SK-N-SH (cell line): ENCODE results near the gene CDH12. TPM values are rescaled to one million over a fixed set of nuclear protein-coding genes. Genes with fewer than 3 reads are reported as not detected.

ENCODE experiments used
- CTCF ChIA-PET: fragments of 300-600, 350-600 bp; formaldehyde crosslinking; extraction: SDS; loops from one replicate; lab custom pipeline; 2021; lab: Yijun Ruan, JAX
- POLR2A ChIA-PET: fragments of 350-600 bp; sonication (Branson Sonifier 250); formaldehyde crosslinking; extraction: SDS; loops from one replicate; lab custom pipeline; 2020; ENCODE audit warnings: antibody characterized with exemption, inconsistent platforms; lab: Yijun Ruan, JAX
- DNase-seq: peaks from one replicate; pipeline ENCODE4 v3.0.0; 2012
- H2AFZ ChIP-seq: fragments of 200-600 bp; sonication (generic); 2 replicates; pipeline ENCODE4 v1.8.1; 2016; ENCODE audit warnings: antibody characterized with exemption, mild to moderate bottlenecking, low read depth
- H3F3A ChIP-seq: fragments of 200-600 bp; sonication (generic); replicated peaks from 2 replicates; pipeline ENCODE3; 2016; ENCODE audit warnings: antibody characterized with exemption, mild to moderate bottlenecking; ENCODE audit not compliant: insufficient read depth
- H3K27ac ChIP-seq, 2 experiments: fragments of 200-500 bp in 1 of 2; fragments of 200-600 bp in 1 of 2; sonication (Bioruptor generic) in 1 of 2; sonication (generic), shearing (Covaris generic) in 1 of 2; 2 replicates each; pipeline versions ENCODE4 v1.5.1 to v1.6.1; 2014 to 2016; ENCODE audit warnings: low read depth in 2 of 2, inconsistent platforms in 1 of 2, low read length in 1 of 2, mild to moderate bottlenecking in 1 of 2, mixed read lengths in 1 of 2
- H3K27me3 ChIP-seq: fragments of 200-600 bp; sonication (generic), shearing (Covaris generic); 2 replicates; pipeline ENCODE4 v1.6.1; 2016; ENCODE audit warnings: mixed run types; ENCODE audit not compliant: insufficient read depth
- H3K36me3 ChIP-seq, 2 experiments: fragments of 200-500 bp in 1 of 2; fragments of 200-600 bp in 1 of 2; sonication (Bioruptor generic) in 1 of 2; sonication (generic) in 1 of 2; replicated peaks in 1 of 2; 2 replicates each; pipeline versions ENCODE3 to v1.5.1; 2014 to 2016; ENCODE audit warnings: low read length in 1 of 2, mild to moderate bottlenecking in 1 of 2; ENCODE audit not compliant: insufficient read depth in 2 of 2, control insufficient read depth in 1 of 2
- H3K4me1 ChIP-seq, 2 experiments: fragments of 200-500 bp in 1 of 2; fragments of 200-600 bp in 1 of 2; sonication (Bioruptor generic) in 1 of 2; sonication (generic), shearing (Covaris generic) in 1 of 2; 2 replicates each; pipeline versions ENCODE4 v1.5.1 to v1.6.1; 2014 to 2016; ENCODE audit warnings: low read depth in 1 of 2, low read length in 1 of 2, mixed run types in 1 of 2; ENCODE audit not compliant: insufficient read depth in 2 of 2, control insufficient read depth in 1 of 2
- H3K4me2 ChIP-seq: fragments of 200-600 bp; sonication (generic), shearing (Covaris generic); 2 replicates; pipeline ENCODE4 v1.6.1; 2017; ENCODE audit warnings: mixed run types
- H3K4me3 ChIP-seq, 2 experiments: fragments of 200-500 bp in 1 of 2; fragments of 200-600 bp in 1 of 2; sonication (Bioruptor generic) in 1 of 2; sonication (generic), shearing (Covaris generic) in 1 of 2; 2 replicates each; pipeline versions ENCODE4 v1.5.1 to v1.8.1; 2014 to 2016; ENCODE audit warnings: low read depth in 2 of 2, inconsistent platforms in 1 of 2, low read length in 1 of 2, mild to moderate bottlenecking in 1 of 2, mixed read lengths in 1 of 2, moderate library complexity in 1 of 2
- H3K79me2 ChIP-seq: fragments of 200-600 bp; sonication (generic); 2 replicates; pipeline ENCODE4 v1.8.1; 2017; ENCODE audit warnings: mild to moderate bottlenecking; ENCODE audit not compliant: insufficient read depth
- H3K9ac ChIP-seq: fragments of 200-600 bp; sonication (generic); 2 replicates; pipeline ENCODE4 v1.6.1; 2017; ENCODE audit warnings: mixed run types
- H3K9me2 ChIP-seq: fragments of 200-600 bp; sonication (generic); 2 replicates; pipeline ENCODE4 v1.6.1; 2017; ENCODE audit warnings: mixed run types
- H3K9me3 ChIP-seq: fragments of 200-600 bp; sonication (generic); 2 replicates; pipeline ENCODE4 v1.6.1; 2017; ENCODE audit warnings: mixed run types, mild to moderate bottlenecking, moderate library complexity
- H4K20me1 ChIP-seq: fragments of 200-600 bp; sonication (generic); 2 replicates; pipeline ENCODE4 v1.6.1; 2017; ENCODE audit warnings: mild to moderate bottlenecking, mixed run types; ENCODE audit not compliant: insufficient read depth
- ELF1 ChIP-seq: IDR thresholded peaks from 2 replicates; pipeline ENCODE4 v1.4.0; 2012
- EP300 ChIP-seq, 2 experiments: IDR thresholded peaks; 2 replicates each; pipeline versions ENCODE4 v1.4.0 to v1.6.1; 2012; ENCODE audit warnings: borderline replicate concordance in 1 of 2, low read depth in 1 of 2, low read length in 1 of 2
- EZH2phosphoT487 ChIP-seq: fragments of 200-600 bp; sonication (generic); IDR thresholded peaks from 2 replicates; pipeline ENCODE4 v1.6.1; 2017; ENCODE audit warnings: low read depth, mixed run types, mild to moderate bottlenecking, antibody characterized with exemption, moderate library complexity, borderline replicate concordance
- FOSL2 ChIP-seq: IDR thresholded peaks from 2 replicates; pipeline ENCODE4 v1.4.0; 2012; ENCODE audit warnings: low read depth, mild to moderate bottlenecking, moderate library complexity, borderline replicate concordance
- FOXJ3 ChIP-seq: sonication (generic); formaldehyde crosslinking; IDR thresholded peaks from 2 replicates; pipeline ENCODE4 v1.5.1; 2020; ENCODE audit warnings: mild to moderate bottlenecking, missing genetic modification reagents
- GATA2 ChIP-seq: sonication (generic); formaldehyde crosslinking; IDR thresholded peaks from 2 replicates; pipeline ENCODE4 v1.5.0; 2020; ENCODE audit warnings: mild to moderate bottlenecking, missing genetic modification reagents
- JUND ChIP-seq: IDR thresholded peaks from 2 replicates; pipeline ENCODE4 v1.4.0; 2012
- MEF2A ChIP-seq: IDR thresholded peaks from 2 replicates; pipeline ENCODE4 v1.4.0; 2012; ENCODE audit warnings: low read depth, borderline replicate concordance
- NFIC ChIP-seq: IDR thresholded peaks from 2 replicates; pipeline ENCODE4 v1.4.0; 2012; ENCODE audit warnings: borderline replicate concordance
- PBX3 ChIP-seq: IDR thresholded peaks from 2 replicates; pipeline ENCODE4; 2012
- POLR2AphosphoS5 ChIP-seq: IDR thresholded peaks from 2 replicates; pipeline ENCODE4 v1.6.1; 2012; ENCODE audit warnings: low read depth, low read length
- RCOR1 ChIP-seq: fragments of 150-350 bp; IDR thresholded peaks from 2 replicates; pipeline ENCODE4 v1.6.1; 2017; ENCODE audit warnings: antibody characterized with exemption, low read length
- RFX5 ChIP-seq: IDR thresholded peaks from 2 replicates; pipeline ENCODE4 v1.6.1; 2012; ENCODE audit warnings: mild to moderate bottlenecking, improper control_type of control experiment, low read length
- SIN3A ChIP-seq: IDR thresholded peaks from 2 replicates; pipeline ENCODE4 v1.6.1; 2012; ENCODE audit warnings: low read depth, mild to moderate bottlenecking, low read length, moderate library complexity, borderline replicate concordance
- TAF1 ChIP-seq: IDR thresholded peaks from 2 replicates; pipeline ENCODE4 v1.6.1; 2012; ENCODE audit warnings: low read depth, mild to moderate bottlenecking, low read length, moderate library complexity, borderline replicate concordance
- YY1 ChIP-seq: IDR thresholded peaks from 2 replicates; pipeline ENCODE4 v1.4.0; 2012; ENCODE audit warnings: low read depth, mild to moderate bottlenecking
- WGBS: methylation state at CpG from one replicate; pipeline ENCODE4 v1.1.6; 2017; ENCODE audit warnings: low lambda C conversion rate; 5-methylcytosine and 5-hydroxymethylcytosine counted together
- polyA plus RNA-seq, 3 experiments: library from polyadenylated mRNA; depleted of rRNA; stranded (reverse); fragments of >200 nt; gene quantifications; 2 replicates each; pipeline ENCODE4 v1.2.3, GENCODE V29; 2012
- TF ChIP-seq, protein P1 (sequence below): fragments of 150-350 bp; IDR thresholded peaks from 2 replicates; pipeline ENCODE4 v1.6.1; 2017; ENCODE audit warnings: antibody characterized with exemption, low read length, low read depth, borderline replicate concordance
- TF ChIP-seq, protein P2 (sequence below): fragments of 150-350 bp; IDR thresholded peaks from 2 replicates; pipeline ENCODE4 v1.6.1; 2016; ENCODE audit warnings: mild to moderate bottlenecking, low read depth, low read length
- TF ChIP-seq, protein P3 (sequence below): IDR thresholded peaks from 2 replicates; pipeline ENCODE4 v1.4.0; 2012; ENCODE audit warnings: low read depth
- TF ChIP-seq, protein P4 (sequence below): fragments of 200-600 bp; sonication (generic); IDR thresholded peaks from 2 replicates; pipeline ENCODE4 v1.6.1; 2017; ENCODE audit warnings: antibody characterized with exemption, mild to moderate bottlenecking, moderate library complexity

CDH12 gene
- polyA plus RNA-seq, 1 of the 3 experiments (the other 2 are of a cell fraction), result not detected

GRCh38 chr5:22662391-22662790 lies 190.8 kb downstream of the CDH12 start:
- H3K4me1 ChIP-seq, result no peaks in the 10 kb centered on the region
- no peak overlapping the region for H2AFZ ChIP-seq
- ChIA-PET POLR2A (no interaction called here), CTCF (interaction anchor here (0.6 kb wide), 1 partner anchor 47 kb away, joined by 3 read pairs; no protein-coding TSS in a partner anchor)
- H3K9ac ChIP-seq, result no peak overlapping the region
- H3K36me3 ChIP-seq, result no peaks in the 10 kb centered on the region
- no peaks in the 10 kb centered on the region for H3K9me3 ChIP-seq
- no peaks in the 10 kb centered on the region for H3F3A ChIP-seq
- no peak overlapping the region for H3K27ac ChIP-seq
- H3K4me3 ChIP-seq, result no peak overlapping the region
- no peak overlapping the region for H3K4me2 ChIP-seq
- H4K20me1 ChIP-seq, result no peaks in the 10 kb centered on the region
- no peaks in the 10 kb centered on the region for H3K27me3 ChIP-seq
- H3K79me2 ChIP-seq, result no peaks in the 10 kb centered on the region
- WGBS, result 4% methylated on average over 3 of the region's 3 CpGs
- TF ChIP-seq YY1 (no peak), FOXJ3 (no peak), SIN3A (no peak), EZH2phosphoT487 (no peak), PBX3 (no peak), NFIC (no peak), TAF1 (no peak), RCOR1 (no peak), ELF1 (no peak), POLR2AphosphoS5 (no peak), RFX5 (no peak), JUND (no peak), EP300 (IDR thresholded peaks at IDR 0.05; ENCODE audit: borderline replicate concordance in 1 of 2, low read depth in 1 of 2, low read length in 1 of 2) (no peak), GATA2 (CRISPR knock-in tag) (no peak), FOSL2 (no peak), MEF2A (no peak)
- TF ChIP-seq, protein P1, sequence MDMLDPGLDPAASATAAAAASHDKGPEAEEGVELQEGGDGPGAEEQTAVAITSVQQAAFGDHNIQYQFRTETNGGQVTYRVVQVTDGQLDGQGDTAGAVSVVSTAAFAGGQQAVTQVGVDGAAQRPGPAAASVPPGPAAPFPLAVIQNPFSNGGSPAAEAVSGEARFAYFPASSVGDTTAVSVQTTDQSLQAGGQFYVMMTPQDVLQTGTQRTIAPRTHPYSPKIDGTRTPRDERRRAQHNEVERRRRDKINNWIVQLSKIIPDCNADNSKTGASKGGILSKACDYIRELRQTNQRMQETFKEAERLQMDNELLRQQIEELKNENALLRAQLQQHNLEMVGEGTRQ, result no peak
- TF ChIP-seq, protein P2, sequence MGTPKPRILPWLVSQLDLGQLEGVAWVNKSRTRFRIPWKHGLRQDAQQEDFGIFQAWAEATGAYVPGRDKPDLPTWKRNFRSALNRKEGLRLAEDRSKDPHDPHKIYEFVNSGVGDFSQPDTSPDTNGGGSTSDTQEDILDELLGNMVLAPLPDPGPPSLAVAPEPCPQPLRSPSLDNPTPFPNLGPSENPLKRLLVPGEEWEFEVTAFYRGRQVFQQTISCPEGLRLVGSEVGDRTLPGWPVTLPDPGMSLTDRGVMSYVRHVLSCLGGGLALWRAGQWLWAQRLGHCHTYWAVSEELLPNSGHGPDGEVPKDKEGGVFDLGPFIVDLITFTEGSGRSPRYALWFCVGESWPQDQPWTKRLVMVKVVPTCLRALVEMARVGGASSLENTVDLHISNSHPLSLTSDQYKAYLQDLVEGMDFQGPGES, result no peak
- TF ChIP-seq, protein P3, sequence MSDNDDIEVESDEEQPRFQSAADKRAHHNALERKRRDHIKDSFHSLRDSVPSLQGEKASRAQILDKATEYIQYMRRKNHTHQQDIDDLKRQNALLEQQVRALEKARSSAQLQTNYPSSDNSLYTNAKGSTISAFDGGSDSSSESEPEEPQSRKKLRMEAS, result no peak
- TF ChIP-seq, protein P4, sequence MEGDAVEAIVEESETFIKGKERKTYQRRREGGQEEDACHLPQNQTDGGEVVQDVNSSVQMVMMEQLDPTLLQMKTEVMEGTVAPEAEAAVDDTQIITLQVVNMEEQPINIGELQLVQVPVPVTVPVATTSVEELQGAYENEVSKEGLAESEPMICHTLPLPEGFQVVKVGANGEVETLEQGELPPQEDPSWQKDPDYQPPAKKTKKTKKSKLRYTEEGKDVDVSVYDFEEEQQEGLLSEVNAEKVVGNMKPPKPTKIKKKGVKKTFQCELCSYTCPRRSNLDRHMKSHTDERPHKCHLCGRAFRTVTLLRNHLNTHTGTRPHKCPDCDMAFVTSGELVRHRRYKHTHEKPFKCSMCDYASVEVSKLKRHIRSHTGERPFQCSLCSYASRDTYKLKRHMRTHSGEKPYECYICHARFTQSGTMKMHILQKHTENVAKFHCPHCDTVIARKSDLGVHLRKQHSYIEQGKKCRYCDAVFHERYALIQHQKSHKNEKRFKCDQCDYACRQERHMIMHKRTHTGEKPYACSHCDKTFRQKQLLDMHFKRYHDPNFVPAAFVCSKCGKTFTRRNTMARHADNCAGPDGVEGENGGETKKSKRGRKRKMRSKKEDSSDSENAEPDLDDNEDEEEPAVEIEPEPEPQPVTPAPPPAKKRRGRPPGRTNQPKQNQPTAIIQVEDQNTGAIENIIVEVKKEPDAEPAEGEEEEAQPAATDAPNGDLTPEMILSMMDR, result no peak
- no peaks in the 10 kb centered on the region for H3K9me2 ChIP-seq
- no peak for DNase-seq
